Activated CD8-positive, alpha-beta T cell treated with anti-CD3 and anti-CD28 coated beads, Interleukin-2, amount 10 ng/mL, durations not matched to agents 7 days and 5 days (primary cell): ENCODE measurements around the gene PRKCG. TPM values are rescaled to one million over a fixed set of nuclear protein-coding genes. Genes with fewer than 3 reads are reported as not detected.

Experiments used
- ATAC-seq: fragments of 150-1000 bp; cut with Tn5 transposase; one replicate; pipeline ENCODE4 v1.10.0; 2021; ENCODE audit warnings: moderate library complexity
- CTCF ChIA-PET: fragments of 350-600 bp; sonication (Branson Sonifier 250); formaldehyde crosslinking; loops from one replicate; lab custom pipeline; 2021; ENCODE audit warnings: antibody characterized with exemption; lab: Charles Lee
- POLR2A ChIA-PET: fragments of 350-600 bp; sonication (Branson Sonifier 250); formaldehyde crosslinking; loops from one replicate; lab custom pipeline; 2021; ENCODE audit warnings: antibody characterized with exemption; lab: Charles Lee
- DNase-seq: peaks from one replicate; pipeline ENCODE4 v3.0.0-alpha.2; 2020
- H3K27ac Mint-ChIP-seq: one replicate; pipeline ENCODE4 v1.8.0; 2021; ENCODE audit warnings: mild to moderate bottlenecking, mixed read lengths
- H3K27me3 Mint-ChIP-seq: one replicate; pipeline ENCODE4 v1.8.0; 2021; ENCODE audit warnings: low read depth, mixed read lengths
- H3K36me3 Mint-ChIP-seq: one replicate; pipeline ENCODE4 v1.8.0; 2021; ENCODE audit warnings: low read depth, mixed read lengths
- H3K4me1 Mint-ChIP-seq: one replicate; pipeline ENCODE4 v1.8.0; 2021; ENCODE audit warnings: low read depth, mixed read lengths
- H3K4me3 Mint-ChIP-seq: one replicate; pipeline ENCODE4 v1.8.0; 2021; ENCODE audit warnings: mild to moderate bottlenecking, mixed read lengths
- H3K9me3 Mint-ChIP-seq: one replicate; pipeline ENCODE4 v1.8.0; 2022; ENCODE audit warnings: mixed read lengths; ENCODE audit not compliant: insufficient read depth
- total RNA-seq, 2 experiments: library from RNA; stranded (reverse); gene quantifications; one replicate each; pipeline ENCODE4 v1.2.3, GENCODE V29; 2021

PRKCG gene
- total RNA-seq, 2 experiments from 2014 or later: not detected

GRCh38 chr19:53900191-53900860, 18.3 kb downstream of the PRKCG start:
- Mint-ChIP-seq H3K27ac (no peak overlapping the region), H3K4me1 (no peaks in the 10 kb centered on the region), H3K27me3 (peaks cover 11% of the 10 kb centered on the region), H3K36me3 (no peaks in the 10 kb centered on the region), H3K9me3 (no peaks in the 10 kb centered on the region), H3K4me3 (no peak overlapping the region)
- ATAC-seq: no peak
- DNase-seq: no peak
- POLR2A ChIA-PET: no interaction called here
- CTCF ChIA-PET: no interaction called here

DNA sequence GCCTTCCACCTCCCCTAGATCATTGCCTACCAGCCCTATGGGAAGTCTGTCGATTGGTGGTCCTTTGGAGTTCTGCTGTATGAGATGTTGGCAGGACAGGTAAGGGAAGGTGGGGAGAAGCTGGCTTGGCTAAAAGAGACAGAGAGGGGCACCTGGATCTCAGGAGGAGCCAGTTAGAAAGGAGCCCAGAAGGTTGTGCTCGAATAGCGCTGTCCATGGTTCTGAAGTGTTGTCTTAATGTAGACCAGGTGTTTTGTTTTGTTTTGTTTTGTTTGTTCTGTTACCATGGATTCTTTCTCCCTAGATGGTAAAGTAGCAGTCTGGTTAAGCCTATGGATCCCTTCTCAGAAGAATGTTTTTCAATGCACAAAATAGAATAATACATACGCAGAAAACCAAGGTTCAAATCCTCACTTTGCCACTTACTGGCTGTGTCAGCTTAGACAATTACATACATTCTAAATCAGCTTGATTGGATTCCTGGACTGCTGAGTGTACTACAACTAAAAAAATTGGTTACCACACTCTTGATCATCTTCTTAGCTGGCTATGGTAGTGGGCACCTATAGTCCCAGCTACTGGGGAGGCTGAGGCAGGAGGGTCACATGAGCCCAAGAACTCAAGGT, 21.2 kb downstream of the PRKCG start:
- ChIA-PET CTCF (no interaction called here), POLR2A (no interaction called here)
- H3K9me3 Mint-ChIP-seq: no peaks in the 10 kb centered on the region
- H3K27ac Mint-ChIP-seq: no peak overlapping the region
- no peak overlapping the region for H3K4me3 Mint-ChIP-seq
- peaks cover 31% of the 10 kb centered on the region for H3K27me3 Mint-ChIP-seq
- H3K4me1 Mint-ChIP-seq: peaks cover 10% of the 10 kb centered on the region
- H3K36me3 Mint-ChIP-seq: no peaks in the 10 kb centered on the region
- DNase-seq: peak; percentile 68
- peak; percentile 14 for ATAC-seq

GRCh38 chr19:53904909-53905308, 22.9 kb downstream of the PRKCG start:
- POLR2A ChIA-PET: no interaction called here
- DNase-seq (no peak), ATAC-seq (peak; percentile 29)
- no peaks in the 10 kb centered on the region for H3K36me3 Mint-ChIP-seq
- peaks cover 41% of the 10 kb centered on the region for H3K27me3 Mint-ChIP-seq
- no peak overlapping the region for H3K27ac Mint-ChIP-seq
- no peaks in the 10 kb centered on the region for H3K9me3 Mint-ChIP-seq
- CTCF ChIA-PET: interaction anchor here (1.1 kb wide), 1 partner anchor 112 kb away, joined by 3 read pairs; no protein-coding TSS in a partner anchor
- H3K4me3 Mint-ChIP-seq: no peak overlapping the region
- H3K4me1 Mint-ChIP-seq: peaks cover 13% of the 10 kb centered on the region

- H3K4me1 Mint-ChIP-seq: peaks cover 13% of the 10 kb centered on the region
- ChIA-PET POLR2A (no interaction called here), CTCF (interaction anchor here (0.6 kb wide), 1 partner anchor 118 kb away, joined by 4 read pairs; no protein-coding TSS in a partner anchor)
- no peaks in the 10 kb centered on the region for H3K36me3 Mint-ChIP-seq
- no peaks in the 10 kb centered on the region for H3K9me3 Mint-ChIP-seq
- no peak overlapping the region for H3K27ac Mint-ChIP-seq
- peaks cover 50% of the 10 kb centered on the region for H3K27me3 Mint-ChIP-seq
- no peak overlapping the region for H3K4me3 Mint-ChIP-seq
- DNase-seq (no peak), ATAC-seq (no peak)
These were observed 23.8 kb downstream of the PRKCG start for GRCh38 chr19:53905787-53906186.

DNA sequence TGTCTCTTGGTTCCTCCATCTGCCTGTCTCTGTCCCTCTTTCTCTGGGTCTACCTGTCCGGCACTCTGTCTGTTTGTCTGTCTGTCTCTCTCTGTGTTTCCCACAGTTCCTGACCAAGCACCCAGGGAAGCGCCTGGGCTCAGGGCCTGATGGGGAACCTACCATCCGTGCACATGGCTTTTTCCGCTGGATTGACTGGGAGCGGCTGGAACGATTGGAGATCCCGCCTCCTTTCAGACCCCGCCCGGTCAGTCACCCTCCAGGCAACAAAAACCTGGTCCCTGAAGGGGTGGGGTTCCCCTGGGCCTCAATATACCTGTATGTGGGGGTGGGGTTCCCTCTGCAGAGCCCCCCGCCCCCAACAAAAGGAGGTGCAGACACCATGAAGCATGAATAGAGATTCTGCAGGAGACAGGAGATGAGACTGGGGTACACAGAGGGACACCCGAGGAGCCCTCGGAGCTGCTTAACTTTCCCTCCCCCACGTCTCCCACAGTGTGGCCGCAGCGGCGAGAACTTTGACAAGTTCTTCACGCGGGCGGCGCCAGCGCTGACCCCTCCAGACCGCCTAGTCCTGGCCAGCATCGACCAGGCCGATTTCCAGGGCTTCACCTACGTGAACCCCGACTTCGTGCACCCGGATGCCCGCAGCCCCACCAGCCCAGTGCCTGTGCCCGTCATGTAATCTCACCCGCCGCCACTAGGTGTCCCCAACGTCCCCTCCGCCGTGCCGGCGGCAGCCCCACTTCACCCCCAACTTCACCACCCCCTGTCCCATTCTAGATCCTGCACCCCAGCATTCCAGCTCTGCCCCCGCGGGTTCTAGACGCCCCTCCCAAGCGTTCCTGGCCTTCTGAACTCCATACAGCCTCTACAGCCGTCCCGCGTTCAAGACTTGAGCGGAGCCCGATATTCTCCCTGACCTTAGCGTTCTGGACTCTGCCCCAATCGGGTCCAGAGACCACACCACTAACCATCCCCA, 24.5 kb downstream of the PRKCG start:
- no peak overlapping the region for H3K27ac Mint-ChIP-seq
- H3K36me3 Mint-ChIP-seq: no peaks in the 10 kb centered on the region
- ChIA-PET POLR2A (no interaction called here), CTCF (interaction anchor here (0.6 kb wide), 1 partner anchor 117 kb away, joined by 4 read pairs; no protein-coding TSS in a partner anchor)
- ATAC-seq (peak; percentile 69), DNase-seq (peak; percentile 75)
- H3K27me3 Mint-ChIP-seq: peaks cover 54% of the 10 kb centered on the region
- peaks cover 13% of the 10 kb centered on the region for H3K4me1 Mint-ChIP-seq
- H3K9me3 Mint-ChIP-seq: no peaks in the 10 kb centered on the region
- no peak overlapping the region for H3K4me3 Mint-ChIP-seq

GRCh38 chr19:53907193-53907581, 25.2 kb downstream of the PRKCG start:
- ChIA-PET CTCF (no interaction called here), POLR2A (no interaction called here)
- H3K9me3 Mint-ChIP-seq: no peaks in the 10 kb centered on the region
- no peak overlapping the region for H3K27ac Mint-ChIP-seq
- H3K4me1 Mint-ChIP-seq: peaks cover 13% of the 10 kb centered on the region
- no peak for DNase-seq
- no peaks in the 10 kb centered on the region for H3K36me3 Mint-ChIP-seq
- H3K27me3 Mint-ChIP-seq: peaks cover 56% of the 10 kb centered on the region
- no peak for ATAC-seq
- H3K4me3 Mint-ChIP-seq: no peak overlapping the region

GRCh38 chr19:53907690-53908089, 25.7 kb downstream of the PRKCG start:
- Mint-ChIP-seq H3K36me3 (no peaks in the 10 kb centered on the region), H3K4me1 (peaks cover 13% of the 10 kb centered on the region), H3K4me3 (no peak overlapping the region), H3K27ac (no peak overlapping the region), H3K27me3 (peaks cover 56% of the 10 kb centered on the region), H3K9me3 (no peaks in the 10 kb centered on the region)
- ATAC-seq (no peak), DNase-seq (no peak)
- CTCF ChIA-PET: no interaction called here
- POLR2A ChIA-PET: no interaction called here

- Mint-ChIP-seq H3K27ac (no peak overlapping the region), H3K4me1 (peaks cover 13% of the 10 kb centered on the region), H3K36me3 (no peaks in the 10 kb centered on the region), H3K4me3 (no peak overlapping the region), H3K27me3 (peaks cover 56% of the 10 kb centered on the region), H3K9me3 (no peaks in the 10 kb centered on the region)
- ATAC-seq (peak; percentile 43), DNase-seq (peak; percentile 49)
- CTCF ChIA-PET: no interaction called here
- POLR2A ChIA-PET: no interaction called here
These were observed 26.3 kb downstream of the PRKCG start for GRCh38 chr19:53908106-53908934.

DNA sequence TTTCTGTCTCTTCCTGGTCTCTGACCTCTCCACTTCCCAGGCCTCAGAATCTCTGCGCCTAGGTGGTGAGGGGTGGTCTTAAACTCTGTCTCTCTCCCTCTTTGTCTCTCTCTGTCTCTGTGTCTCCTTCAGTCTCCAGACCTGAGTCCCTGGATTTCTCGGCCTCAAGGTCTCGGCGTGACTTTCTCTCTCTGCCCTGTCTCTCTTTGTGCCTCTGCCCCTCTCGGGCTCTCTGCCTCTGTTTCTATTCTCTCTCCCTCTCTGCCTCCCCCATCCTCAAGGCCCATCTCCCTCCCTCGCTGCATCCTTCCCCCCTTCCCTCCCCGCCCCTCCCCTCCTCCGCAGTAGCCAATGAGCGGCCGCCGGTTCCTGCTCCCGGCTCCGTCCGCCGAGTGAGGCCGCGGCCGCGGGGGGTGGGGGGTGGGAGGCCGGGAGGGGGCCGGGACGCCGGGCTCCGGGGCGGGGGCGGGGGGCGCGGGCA, 27.0 kb downstream of the PRKCG start, which contains the start of gene CACNG7:
Gene CACNG7 (plus strand): TSS at position 344 of the 481 bp plus-strand sequence. CDS start 3,554 bp downstream, outside the sequence.
- ATAC-seq (no peak), DNase-seq (no peak)
- Mint-ChIP-seq H3K27ac (no peak within 1 kb of the TSS), H3K36me3 (no peaks in the 10 kb centered on the region), H3K4me3 (no peak within 1 kb of the TSS), H3K9me3 (no peaks in the 10 kb centered on the region), H3K27me3 (peaks cover 56% of the 10 kb centered on the region), H3K4me1 (peaks cover 13% of the 10 kb centered on the region)
- ChIA-PET POLR2A (no interaction called here), CTCF (no interaction called here)

GRCh38 chr19:53909471-53910169, 27.6 kb downstream of the PRKCG start:
- no peaks in the 10 kb centered on the region for H3K9me3 Mint-ChIP-seq
- CTCF ChIA-PET: no interaction called here
- DNase-seq (no peak), ATAC-seq (no peak)
- H3K27ac Mint-ChIP-seq: no peak overlapping the region
- peaks cover 13% of the 10 kb centered on the region for H3K4me1 Mint-ChIP-seq
- peaks cover 56% of the 10 kb centered on the region for H3K27me3 Mint-ChIP-seq
- no peak overlapping the region for H3K4me3 Mint-ChIP-seq
- no peaks in the 10 kb centered on the region for H3K36me3 Mint-ChIP-seq
- POLR2A ChIA-PET: no interaction called here
